Esophagus squamous epithelium (tissue), 4 donors: Measurements from ENCODE around the gene ANK2.

ENCODE experiments used
- POLR2A ChIP-seq, 4 donors: fragments of 450-650 bp; IDR thresholded peaks; one replicate each; pipeline ENCODE4 v1.6.1; 2017; ENCODE audit warnings: antibody characterized with exemption in 4 of 4, mild to moderate bottlenecking in 4 of 4, moderate library complexity in 3 of 4
- TF ChIP-seq, protein P1 (sequence below), 6 experiments: fragments of 450-650 bp in 4 of 6; fragments of 200-600 bp in 2 of 6; sonication (generic) in 2 of 6; IDR thresholded peaks; one replicate each; pipeline ENCODE4 v1.5.1; 2016 to 2019; ENCODE audit warnings: antibody characterized with exemption in 6 of 6, mild to moderate bottlenecking in 4 of 6, moderate library complexity in 4 of 6

DNA sequence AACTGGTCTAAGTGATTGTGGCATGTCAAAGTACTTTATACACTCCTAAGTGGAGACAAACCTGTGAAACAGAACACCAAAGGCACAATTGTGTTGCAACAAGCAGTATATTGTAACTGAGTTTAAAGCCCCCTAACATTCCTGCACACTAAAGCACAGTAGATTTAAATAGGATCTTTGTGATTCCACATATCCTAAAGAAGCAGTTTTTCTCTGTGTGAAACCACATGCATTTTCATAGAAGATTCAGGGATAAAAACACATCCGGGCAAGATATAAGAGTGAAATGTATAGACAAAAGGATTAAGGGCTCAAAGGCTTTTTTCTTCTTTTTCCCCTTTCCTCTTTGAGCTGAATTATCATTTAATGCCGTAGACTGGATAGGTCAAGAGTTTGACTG, 82.2 kb downstream of the ANK2 start:
- TF ChIP-seq, protein P1, sequence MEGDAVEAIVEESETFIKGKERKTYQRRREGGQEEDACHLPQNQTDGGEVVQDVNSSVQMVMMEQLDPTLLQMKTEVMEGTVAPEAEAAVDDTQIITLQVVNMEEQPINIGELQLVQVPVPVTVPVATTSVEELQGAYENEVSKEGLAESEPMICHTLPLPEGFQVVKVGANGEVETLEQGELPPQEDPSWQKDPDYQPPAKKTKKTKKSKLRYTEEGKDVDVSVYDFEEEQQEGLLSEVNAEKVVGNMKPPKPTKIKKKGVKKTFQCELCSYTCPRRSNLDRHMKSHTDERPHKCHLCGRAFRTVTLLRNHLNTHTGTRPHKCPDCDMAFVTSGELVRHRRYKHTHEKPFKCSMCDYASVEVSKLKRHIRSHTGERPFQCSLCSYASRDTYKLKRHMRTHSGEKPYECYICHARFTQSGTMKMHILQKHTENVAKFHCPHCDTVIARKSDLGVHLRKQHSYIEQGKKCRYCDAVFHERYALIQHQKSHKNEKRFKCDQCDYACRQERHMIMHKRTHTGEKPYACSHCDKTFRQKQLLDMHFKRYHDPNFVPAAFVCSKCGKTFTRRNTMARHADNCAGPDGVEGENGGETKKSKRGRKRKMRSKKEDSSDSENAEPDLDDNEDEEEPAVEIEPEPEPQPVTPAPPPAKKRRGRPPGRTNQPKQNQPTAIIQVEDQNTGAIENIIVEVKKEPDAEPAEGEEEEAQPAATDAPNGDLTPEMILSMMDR (IDR thresholded peaks at IDR 0.05): no peak
- TF ChIP-seq POLR2A (IDR thresholded peaks at IDR 0.05): no peak
